Parathyroid adenoma (tissue), 2 donors: Measurements from ENCODE around the gene GRAMD4.

Experiments used
- H2AFZ ChIP-seq: fragments of 300-600 bp; sonication (generic); one replicate; pipeline ENCODE4 v1.7.0; 2017; ENCODE audit warnings: antibody characterized with exemption, mild to moderate bottlenecking
- H3K27ac ChIP-seq: fragments of 300-600 bp; sonication (generic); one replicate; pipeline ENCODE4 v1.7.0; 2017
- H3K27me3 ChIP-seq: fragments of 300-600 bp; sonication (generic); one replicate; pipeline ENCODE4 v1.7.0; 2017; ENCODE audit warnings: low read length; ENCODE audit not compliant: control insufficient read depth, insufficient read depth
- H3K36me3 ChIP-seq: fragments of 300-600 bp; sonication (generic); one replicate; pipeline ENCODE4 v1.7.0; 2017; ENCODE audit warnings: low read length; ENCODE audit not compliant: control insufficient read depth, insufficient read depth
- H3K4me1 ChIP-seq: fragments of 300-600 bp; sonication (generic); one replicate; pipeline ENCODE4 v1.7.0; 2017; ENCODE audit warnings: control low read depth
- H3K4me2 ChIP-seq: fragments of 300-600 bp; sonication (generic); one replicate; pipeline ENCODE4 v1.7.0; 2017; ENCODE audit warnings: low read length
- H3K4me3 ChIP-seq: fragments of 300-600 bp; sonication (generic); one replicate; pipeline ENCODE4 v1.7.0; 2017; ENCODE audit warnings: low read depth, low read length
- H3K79me2 ChIP-seq: fragments of 300-600 bp; sonication (generic); one replicate; pipeline ENCODE4 v1.7.0; 2017; ENCODE audit warnings: control low read depth
- H3K9ac ChIP-seq: fragments of 300-600 bp; sonication (generic); one replicate; pipeline ENCODE4 v1.7.0; 2017; ENCODE audit warnings: mild to moderate bottlenecking
- H3K9me3 ChIP-seq: fragments of 300-600 bp; sonication (generic); one replicate; pipeline ENCODE4 v1.7.0; 2017; ENCODE audit warnings: low read length; ENCODE audit not compliant: control insufficient read depth
- CTCF ChIP-seq: fragments of 300-600 bp; sonication (generic); IDR thresholded peaks from one replicate; pipeline ENCODE4 v1.7.0; 2017; ENCODE audit warnings: antibody characterized with exemption, mild to moderate bottlenecking
- donor health status: primary hyperparathyroidism.

The GRAMD4 gene

GRCh38 chr22:46593996-46594946, 25.9 kb upstream of the GRAMD4 start:
- no peak overlapping the region for H3K27ac ChIP-seq
- no peaks in the 10 kb centered on the region for H3K9me3 ChIP-seq
- peaks cover 7% of the 10 kb centered on the region for H3K4me1 ChIP-seq

GRCh38 chr22:46594947-46595298, 25.3 kb upstream of the GRAMD4 start:
- H3K79me2 ChIP-seq = no peaks in the 10 kb centered on the region
- H3K9ac ChIP-seq = no peak overlapping the region
- no peak overlapping the region for H3K27ac ChIP-seq
- H3K27me3 ChIP-seq = no peaks in the 10 kb centered on the region
- no peak overlapping the region for H3K4me3 ChIP-seq
- H3K36me3 ChIP-seq = no peaks in the 10 kb centered on the region
- H2AFZ ChIP-seq = no peak overlapping the region
- TF ChIP-seq CTCF = no peak
- H3K4me2 ChIP-seq = no peak overlapping the region
- no peaks in the 10 kb centered on the region for H3K9me3 ChIP-seq
- H3K4me1 ChIP-seq = peaks cover 7% of the 10 kb centered on the region

More at GRCh38 chr22:46593996-46594946, 25.9 kb upstream of the GRAMD4 start:
- H3K27me3 ChIP-seq = no peaks in the 10 kb centered on the region
- no peak overlapping the region for H3K4me3 ChIP-seq
- H3K79me2 ChIP-seq = no peaks in the 10 kb centered on the region
- TF ChIP-seq CTCF = no peak
- no peaks in the 10 kb centered on the region for H3K36me3 ChIP-seq
- H2AFZ ChIP-seq = no peak overlapping the region
- no peak overlapping the region for H3K4me2 ChIP-seq
- H3K9ac ChIP-seq = no peak overlapping the region

GRCh38 chr22:46595545-46595944, 24.6 kb upstream of the GRAMD4 start:
- no peak overlapping the region for H3K4me2 ChIP-seq
- no peaks in the 10 kb centered on the region for H3K36me3 ChIP-seq
- no peak overlapping the region for H3K27ac ChIP-seq
- H3K4me3 ChIP-seq = no peak overlapping the region
- peaks cover 7% of the 10 kb centered on the region for H3K4me1 ChIP-seq
- TF ChIP-seq CTCF = no peak
- no peaks in the 10 kb centered on the region for H3K9me3 ChIP-seq
- no peaks in the 10 kb centered on the region for H3K27me3 ChIP-seq
- no peaks in the 10 kb centered on the region for H3K79me2 ChIP-seq
- no peak overlapping the region for H3K9ac ChIP-seq
- H2AFZ ChIP-seq = no peak overlapping the region

GRCh38 chr22:46596032-46596441, 24.1 kb upstream of the GRAMD4 start:
- Histone ChIP-seq H3K4me2 (peak overlapping the region; percentile 37), H3K9me3 (no peaks in the 10 kb centered on the region), H3K4me1 (peaks cover 7% of the 10 kb centered on the region), H3K4me3 (no peak overlapping the region), H3K27me3 (no peaks in the 10 kb centered on the region), H3K36me3 (no peaks in the 10 kb centered on the region), H2AFZ (no peak overlapping the region), H3K79me2 (no peaks in the 10 kb centered on the region), H3K27ac (peak overlapping the region; percentile 54), H3K9ac (no peak overlapping the region)
- no peak for TF ChIP-seq CTCF
